Activated naive CD4-positive, alpha-beta T cell treated with anti-CD3 and anti-CD28 coated beads, Interleukin-2, amount 50 U/mL, for 72 hours (primary cell): ENCODE data around the gene OMA1. TPM values are rescaled to one million over a fixed set of nuclear protein-coding genes. Genes with fewer than 3 reads are reported as not detected.
"Not testable (repeated sequence)": the region's sequence is repeated elsewhere in the genome, so short reads cannot be mapped to it uniquely, and the experiment has no call there.

Experiments used
- ATAC-seq, 2 donors: fragments of 150-1000 bp; cut with Tn5 transposase; 2 replicates each; pipeline ENCODE4 v1.10.0; 2021; ENCODE audit warnings: mild to moderate bottlenecking in 2 of 2, moderate library complexity in 2 of 2
- DNase-seq, 2 donors: peaks; one replicate each; pipeline ENCODE4 v3.0.0; 2021 to 2022; ENCODE audit warnings: low spot score in 2 of 2
- H3K27ac Mint-ChIP-seq, 2 donors: one replicate each; pipeline ENCODE4 v1.8.0; 2022; ENCODE audit warnings: mild to moderate bottlenecking in 2 of 2, mixed read lengths in 2 of 2
- H3K36me3 Mint-ChIP-seq, 2 donors: one replicate each; pipeline ENCODE4 v1.8.0; 2022; ENCODE audit warnings: mixed read lengths in 2 of 2
- H3K9me3 Mint-ChIP-seq, 2 donors: one replicate each; pipeline ENCODE4 v1.8.0; 2022; ENCODE audit warnings: mixed read lengths in 2 of 2
- total RNA-seq, 2 donors: library from RNA; stranded (reverse); gene quantifications; one replicate each; pipeline ENCODE4 v1.2.3, GENCODE V29; 2022

OMA1 gene
- total RNA-seq, 2 donors from 2014 or later, result 4.0 to 12.3 TPM

- no peak for ATAC-seq
- Mint-ChIP-seq H3K27ac (peak within 1 kb of the TSS in 1 of 2 donors; percentile 47), H3K36me3 (peaks cover 5 to 12% of the 10 kb centered on the region in 2 donors), H3K9me3 (no peaks in the 10 kb centered on the region)
- DNase-seq, result no peak
These were observed 30.5 kb upstream of the OMA1 start, which contains the start of gene TACSTD2 for GRCh38 chr1:58576727-58577653. TACSTD2 (minus strand) TSS chr1:58577252; CDS start chr1:58577156, 96 bp downstream.

GRCh38 chr1:58576325-58576726 lies 29.8 kb upstream of the OMA1 start:
- H3K27ac Mint-ChIP-seq, result no peak overlapping the region
- H3K36me3 Mint-ChIP-seq, result peaks cover 5 to 12% of the 10 kb centered on the region in 2 donors
- DNase-seq (peak in 1 of 2 donors; percentile 26), ATAC-seq (peak in 1 of 2 donors; percentile 19)
- no peaks in the 10 kb centered on the region for H3K9me3 Mint-ChIP-seq

- no peak for ATAC-seq
- no peak for DNase-seq
- no peaks in the 10 kb centered on the region for H3K9me3 Mint-ChIP-seq
- no peak overlapping the region for H3K27ac Mint-ChIP-seq
- H3K36me3 Mint-ChIP-seq, result peaks cover 5 to 12% of the 10 kb centered on the region in 2 donors
These were observed 29.2 kb upstream of the OMA1 start for GRCh38 chr1:58575551-58576324.

GRCh38 chr1:58574816-58575215 lies 28.3 kb upstream of the OMA1 start:
- ATAC-seq (no peak), DNase-seq (no peak)

GRCh38 chr1:58573705-58574591 lies 27.4 kb upstream of the OMA1 start:
- Mint-ChIP-seq H3K36me3 (peaks cover 5 to 12% of the 10 kb centered on the region in 2 donors), H3K9me3 (no peaks in the 10 kb centered on the region), H3K27ac (peak overlapping the region in 1 of 2 donors; percentile 50)
- DNase-seq (peak in 1 of 2 donors; percentile 56), ATAC-seq (peak; percentile 98 to 99)

More at GRCh38 chr1:58574816-58575215, 28.3 kb upstream of the OMA1 start:
- Mint-ChIP-seq H3K9me3 (no peaks in the 10 kb centered on the region), H3K36me3 (peaks cover 5 to 12% of the 10 kb centered on the region in 2 donors), H3K27ac (no peak overlapping the region)

- DNase-seq (no peak), ATAC-seq (no peak)
- peak overlapping the region in 1 of 2 donors; percentile 50 for H3K27ac Mint-ChIP-seq
- peaks cover 5 to 12% of the 10 kb centered on the region in 2 donors for H3K36me3 Mint-ChIP-seq
- H3K9me3 Mint-ChIP-seq, result no peaks in the 10 kb centered on the region
These were observed 26.6 kb upstream of the OMA1 start for GRCh38 chr1:58573138-58573537.

GRCh38 chr1:58572690-58573089 lies 26.2 kb upstream of the OMA1 start:
- H3K36me3 Mint-ChIP-seq, result peaks cover 5 to 11% of the 10 kb centered on the region in 2 donors
- no peaks in the 10 kb centered on the region for H3K9me3 Mint-ChIP-seq
- peak overlapping the region in 1 of 2 donors; percentile 50 for H3K27ac Mint-ChIP-seq
- no peak for DNase-seq
- ATAC-seq, result no peak

GRCh38 chr1:58571616-58572015 lies 25.1 kb upstream of the OMA1 start:
- DNase-seq (no peak), ATAC-seq (no peak)
- H3K27ac Mint-ChIP-seq, result no peak overlapping the region
- no peaks in the 10 kb centered on the region for H3K9me3 Mint-ChIP-seq
- H3K36me3 Mint-ChIP-seq, result peaks cover 5% of the 10 kb centered on the region in 2 donors

- ATAC-seq (no peak), DNase-seq (no peak)
- Mint-ChIP-seq H3K27ac (no peak overlapping the region), H3K9me3 (no peaks in the 10 kb centered on the region), H3K36me3 (peaks cover 0 to 4% of the 10 kb centered on the region in 2 donors)
These were observed 24.3 kb upstream of the OMA1 start for GRCh38 chr1:58570817-58571216.

GRCh38 chr1:58570094-58570493 lies 23.6 kb upstream of the OMA1 start:
- no peak for ATAC-seq
- no peaks in the 10 kb centered on the region for H3K36me3 Mint-ChIP-seq

GRCh38 chr1:58568911-58569310 lies 22.4 kb upstream of the OMA1 start:
- no peaks in the 10 kb centered on the region for H3K36me3 Mint-ChIP-seq
- ATAC-seq, result no peak
- H3K9me3 Mint-ChIP-seq, result no peaks in the 10 kb centered on the region
- no peak for DNase-seq
- no peak overlapping the region for H3K27ac Mint-ChIP-seq

More at GRCh38 chr1:58570094-58570493, 23.6 kb upstream of the OMA1 start:
- Mint-ChIP-seq H3K9me3 (no peaks in the 10 kb centered on the region), H3K27ac (no peak overlapping the region)
- DNase-seq, result no peak

- no peak overlapping the region for H3K27ac Mint-ChIP-seq
- H3K9me3 Mint-ChIP-seq, result no peaks in the 10 kb centered on the region
- no peaks in the 10 kb centered on the region for H3K36me3 Mint-ChIP-seq
- DNase-seq (no peak), ATAC-seq (no peak)
These were observed 21.8 kb upstream of the OMA1 start for GRCh38 chr1:58568271-58568860.

GRCh38 chr1:58566339-58566738 lies 19.8 kb upstream of the OMA1 start:
- Mint-ChIP-seq H3K27ac (no peak overlapping the region), H3K9me3 (no peaks in the 10 kb centered on the region), H3K36me3 (no peaks in the 10 kb centered on the region)
- ATAC-seq, result no peak
- DNase-seq, result no peak

- H3K9me3 Mint-ChIP-seq, DNase-seq, ATAC-seq, H3K27ac Mint-ChIP-seq, H3K36me3 Mint-ChIP-seq: not testable (repeated sequence)
These were observed 17.2 kb upstream of the OMA1 start for GRCh38 chr1:58563715-58564114.

- Mint-ChIP-seq H3K36me3 (no peaks in the 10 kb centered on the region), H3K27ac (no peak overlapping the region), H3K9me3 (no peaks in the 10 kb centered on the region)
- DNase-seq (no peak), ATAC-seq (no peak)
These were observed 15.1 kb upstream of the OMA1 start for GRCh38 chr1:58561633-58562032.

- Mint-ChIP-seq H3K36me3 (no peaks in the 10 kb centered on the region), H3K27ac (no peak overlapping the region), H3K9me3 (no peaks in the 10 kb centered on the region)
- no peak for ATAC-seq
- DNase-seq, result no peak
These were observed 8.9 kb upstream of the OMA1 start for GRCh38 chr1:58555393-58555792.
